NCI-H2107 treated with DMSO at 0.1 percent for 48 hours (cell line): Measurements from ENCODE around the gene OS9.

Source experiments
- DNase-seq: peaks from one replicate; lab custom pipeline; 2025; ENCODE audit not compliant: unreplicated experiment; lab: John Stamatoyannopoulos, UW

The OS9 gene

DNA sequence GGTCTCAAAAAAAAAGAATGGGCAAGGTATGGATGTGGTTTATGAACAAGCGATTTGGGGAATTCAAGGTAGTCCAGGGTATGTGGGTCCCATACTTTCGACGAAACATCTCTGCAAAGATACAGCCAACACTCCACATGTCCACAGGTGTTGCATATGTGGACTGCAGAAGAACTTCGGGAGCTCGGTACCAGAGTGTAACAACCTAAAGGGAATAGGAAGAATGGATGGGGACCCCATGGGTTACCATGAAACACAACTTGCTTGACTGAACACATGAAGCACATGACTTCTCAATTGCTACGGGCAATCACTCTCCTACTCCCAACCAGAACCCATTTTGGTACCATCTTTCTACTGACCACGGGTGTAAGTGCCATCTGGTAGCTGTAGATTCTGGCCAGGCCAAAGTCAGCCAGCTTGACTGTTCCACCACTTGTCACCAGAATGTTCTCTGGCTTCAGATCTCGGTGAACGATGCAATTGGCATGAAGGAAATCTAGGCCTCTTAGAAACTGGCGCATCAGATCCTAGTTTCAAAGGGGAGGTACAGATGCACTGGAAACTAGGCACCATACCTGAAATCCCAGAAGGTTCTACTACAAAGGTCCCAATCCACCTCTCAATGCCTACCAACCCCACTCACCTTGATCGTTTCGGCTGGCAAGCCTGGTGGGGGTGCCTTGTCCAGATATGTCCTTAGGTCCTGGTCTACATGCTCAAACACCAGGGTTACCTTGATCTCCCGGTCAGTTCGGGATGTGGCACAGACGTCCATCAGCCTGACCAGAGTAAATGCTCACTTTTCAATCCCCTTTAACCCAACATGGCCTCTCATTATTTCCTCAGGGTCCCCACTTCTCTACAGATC is 56.9 kb downstream of the OS9 start:
- DNase-seq = no peak

- no peak for DNase-seq
These were observed 57.5 kb downstream of the OS9 start for GRCh38 chr12:57751432-57751787.

GRCh38 chr12:57751788-57752667 is 58.1 kb downstream of the OS9 start, which contains the start of gene CDK4:
TSS of gene CDK4 (minus strand) at chr12:57752310. CDS start at chr12:57751717, 593 bp downstream.
- peak; percentile 98 for DNase-seq

DNA sequence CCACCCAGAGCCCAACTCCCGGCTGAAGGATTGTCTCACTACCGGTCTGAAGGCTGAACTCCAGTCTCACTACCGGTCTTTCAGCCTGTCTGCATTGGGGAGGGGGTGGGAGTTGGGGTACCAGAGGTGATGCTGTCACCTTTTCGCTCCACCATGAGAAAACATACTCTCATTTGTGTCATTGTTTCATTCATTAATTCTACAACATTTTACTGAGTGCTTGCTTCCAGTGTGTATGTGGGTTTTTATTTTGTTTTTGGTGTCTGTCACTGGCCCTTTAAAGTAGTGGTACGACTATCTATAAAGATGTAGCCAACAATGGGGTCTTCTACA is 58.7 kb downstream of the OS9 start:
- no peak for DNase-seq

DNA sequence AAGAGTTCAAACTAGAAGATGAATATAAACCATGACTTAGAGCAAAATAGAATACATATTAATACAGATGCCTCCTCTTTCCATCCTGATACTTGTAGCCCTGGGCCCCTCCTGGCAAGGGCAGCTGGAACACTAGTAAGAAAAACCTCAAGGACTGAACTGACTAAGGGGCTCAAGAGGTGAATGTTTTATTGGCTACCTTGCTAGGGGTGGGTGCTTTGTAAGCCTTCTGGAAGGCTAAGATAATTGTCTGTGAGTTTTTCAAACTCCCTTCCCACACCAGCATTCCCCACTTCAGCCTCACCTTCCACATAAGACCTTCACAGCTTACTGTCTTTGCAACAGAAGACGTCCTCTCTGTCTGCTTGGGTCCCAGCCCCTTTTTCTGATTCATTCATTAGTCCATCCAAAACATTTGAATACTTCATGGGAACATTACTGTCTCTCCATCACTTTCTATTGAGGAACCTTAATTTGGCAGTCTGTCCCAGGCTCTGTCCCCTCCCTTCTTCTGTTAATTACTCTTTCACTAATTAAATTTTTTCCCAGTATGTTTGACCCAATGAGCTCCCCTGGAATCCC is 59.9 kb downstream of the OS9 start:
- DNase-seq = no peak

GRCh38 chr12:57754411-57755193 is 60.7 kb downstream of the OS9 start, which contains the start of gene MARCHF9:
TSS of gene MARCHF9 (plus strand) at chr12:57755103. CDS start at chr12:57755529, 426 bp downstream.
- peak; percentile 90 for DNase-seq

- no peak for DNase-seq
These were observed 61.2 kb downstream of the OS9 start for GRCh38 chr12:57755194-57755453.

- no peak for DNase-seq
These were observed 61.8 kb downstream of the OS9 start for GRCh38 chr12:57755454-57756372.

- DNase-seq = no peak
These were observed 62.7 kb downstream of the OS9 start for GRCh38 chr12:57756406-57757341.

GRCh38 chr12:57757771-57758170 is 63.8 kb downstream of the OS9 start:
- no peak for DNase-seq

DNA sequence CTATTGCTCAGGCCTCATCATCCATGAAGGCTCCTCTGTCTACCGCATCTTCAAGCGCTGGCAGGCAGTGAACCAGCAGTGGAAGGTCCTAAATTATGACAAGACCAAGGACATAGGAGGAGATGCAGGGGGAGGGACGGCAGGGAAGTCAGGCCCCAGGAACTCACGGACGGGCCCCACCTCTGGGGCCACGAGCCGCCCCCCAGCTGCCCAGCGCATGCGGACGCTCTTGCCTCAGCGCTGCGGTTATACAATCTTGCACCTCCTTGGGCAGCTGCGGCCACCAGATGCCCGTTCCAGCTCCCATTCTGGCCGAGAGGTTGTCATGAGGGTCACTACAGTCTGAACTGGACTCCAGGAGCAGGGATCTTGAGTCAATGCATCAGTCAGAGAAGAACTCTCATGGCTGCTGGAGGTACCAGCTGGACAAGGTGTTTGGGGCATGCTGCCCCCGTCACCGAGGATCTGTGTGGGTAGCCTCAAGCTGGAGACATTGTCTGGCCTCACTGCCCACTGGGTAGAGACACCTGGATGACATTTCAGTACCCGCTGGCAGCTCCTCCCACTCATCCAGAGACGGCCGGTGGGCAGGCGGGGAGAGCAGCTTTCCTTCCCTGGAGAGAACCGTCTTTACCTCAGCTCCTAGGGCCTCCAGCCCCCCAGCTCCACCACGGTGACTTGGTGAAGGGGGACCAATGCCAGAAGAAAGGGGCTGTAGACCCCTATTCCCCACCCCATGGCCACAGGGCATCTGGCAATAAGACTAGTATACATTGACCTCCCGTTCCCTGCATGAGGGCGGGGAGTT is 64.8 kb downstream of the OS9 start:
- DNase-seq = no peak

DNA sequence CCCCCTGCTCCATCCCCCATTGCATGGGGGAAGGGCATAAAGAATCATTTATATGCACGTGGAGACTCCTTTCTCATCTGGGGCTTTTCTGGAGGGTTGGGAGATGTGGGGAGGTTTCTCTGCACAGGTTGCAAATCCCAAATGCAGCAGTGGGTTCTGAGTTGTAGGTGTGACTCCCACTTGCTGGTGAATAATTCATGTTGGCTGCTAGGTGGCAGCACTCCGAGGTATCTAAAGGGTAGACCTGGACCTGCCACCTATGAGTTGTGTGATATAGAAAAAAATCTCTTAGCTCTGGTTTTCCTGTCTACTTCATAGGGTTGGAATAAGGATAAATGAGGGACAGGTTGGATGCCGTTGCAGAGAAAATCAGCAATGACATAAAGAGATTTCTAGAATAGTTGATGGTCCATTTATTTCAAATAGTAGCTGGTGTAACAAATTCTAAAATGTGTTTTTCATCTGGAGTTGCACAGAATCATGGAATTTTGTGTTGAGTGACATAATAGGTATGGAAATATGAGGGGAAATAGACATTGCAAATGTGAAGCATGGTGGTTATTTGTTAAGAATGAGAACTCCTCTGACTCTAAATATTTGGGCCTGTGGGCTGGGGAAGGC is 65.5 kb downstream of the OS9 start:
- no peak for DNase-seq

DNA sequence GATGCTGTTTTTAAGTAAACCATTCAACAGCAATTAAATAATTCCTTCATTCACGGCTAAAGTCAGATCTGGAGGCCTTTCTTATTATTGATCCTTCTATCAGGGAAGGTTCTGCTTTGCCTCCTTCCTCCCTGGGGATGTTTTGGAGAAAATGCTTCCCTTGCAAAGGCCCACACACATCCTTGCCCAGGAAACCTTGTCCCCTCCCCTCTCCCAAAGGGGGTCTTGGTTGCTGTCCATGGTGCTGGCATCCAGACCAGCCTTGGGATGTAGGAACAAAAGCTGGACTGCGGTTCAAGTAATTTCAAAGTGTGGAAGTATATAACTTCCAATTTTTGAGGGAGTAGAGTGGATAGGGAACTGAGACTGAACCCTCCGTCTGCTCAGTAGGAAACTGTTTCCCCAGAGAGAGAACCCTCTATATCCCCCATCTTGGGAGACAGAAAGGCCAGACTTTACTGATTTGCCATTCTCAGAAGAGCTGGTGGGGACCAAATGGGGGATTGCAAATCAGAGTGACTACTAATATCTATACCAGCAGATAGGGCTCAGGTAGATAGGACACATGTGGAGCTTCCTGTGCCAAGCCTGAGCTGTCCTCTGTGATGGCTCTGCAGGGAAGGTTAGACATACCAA is 66.5 kb downstream of the OS9 start:
- DNase-seq = no peak

DNA sequence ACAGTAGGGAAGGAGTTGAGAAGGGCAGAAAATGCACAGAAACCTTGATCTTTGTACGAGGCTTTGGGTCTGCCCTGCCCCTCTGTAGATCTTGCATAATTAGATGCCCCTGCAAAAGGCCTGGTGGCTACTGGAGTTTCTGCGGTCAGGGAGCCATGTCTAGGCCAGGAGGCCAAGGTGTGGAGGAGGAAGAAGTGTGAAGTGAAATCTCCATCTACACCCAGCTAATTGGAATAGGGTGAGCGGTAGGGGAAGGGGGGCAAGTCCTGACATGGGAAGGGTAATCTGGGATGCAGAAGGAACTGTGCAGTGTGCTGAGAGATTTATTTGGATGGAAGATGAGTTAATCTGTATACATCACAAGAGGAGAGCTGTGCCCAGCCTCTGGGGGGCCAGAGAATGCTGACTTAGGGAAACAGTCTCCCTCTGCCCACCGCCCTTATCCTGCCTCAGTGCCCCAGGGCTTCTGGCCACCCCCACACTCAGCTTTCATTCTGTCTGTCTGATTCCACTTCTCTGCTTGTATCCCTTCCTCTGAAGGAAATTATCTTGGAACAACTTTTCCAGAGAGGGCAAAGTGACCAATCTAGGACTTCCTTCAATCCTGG is 67.6 kb downstream of the OS9 start:
- DNase-seq = no peak

DNA sequence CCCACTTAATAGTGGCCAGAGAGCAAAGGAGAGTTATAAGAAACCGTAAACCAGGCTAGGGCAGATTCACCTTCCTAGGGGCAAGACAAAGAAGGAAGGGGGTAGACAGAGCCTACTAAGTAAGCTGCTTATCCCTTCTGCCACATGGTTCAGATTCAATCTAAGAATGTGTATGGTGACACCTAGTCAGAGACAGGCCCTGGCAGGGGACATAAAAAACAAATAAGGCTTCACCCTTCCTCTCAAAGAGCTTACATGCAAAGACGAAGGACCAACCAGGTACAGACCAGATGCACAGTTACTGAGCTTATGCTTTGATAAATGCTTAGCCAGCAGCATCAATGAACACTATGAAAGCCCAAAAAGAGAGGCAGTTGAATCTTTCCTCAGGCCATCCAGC is 68.5 kb downstream of the OS9 start:
- no peak for DNase-seq

GRCh38 chr12:57763881-57764661 is 70.1 kb downstream of the OS9 start:
- no peak for DNase-seq
